NT2/D1 (cell line): Measurements from ENCODE around the gene TBC1D16.

ENCODE experiments used
- YY1 ChIP-seq: IDR thresholded peaks from 2 replicates; pipeline ENCODE4 v1.6.1; 2011; ENCODE audit not compliant: insufficient read length, insufficient read depth
- ZNF274 ChIP-seq: IDR thresholded peaks from 2 replicates; pipeline ENCODE4 v1.6.1; 2011; ENCODE audit warnings: mild to moderate bottlenecking, low read depth, low read length

DNA sequence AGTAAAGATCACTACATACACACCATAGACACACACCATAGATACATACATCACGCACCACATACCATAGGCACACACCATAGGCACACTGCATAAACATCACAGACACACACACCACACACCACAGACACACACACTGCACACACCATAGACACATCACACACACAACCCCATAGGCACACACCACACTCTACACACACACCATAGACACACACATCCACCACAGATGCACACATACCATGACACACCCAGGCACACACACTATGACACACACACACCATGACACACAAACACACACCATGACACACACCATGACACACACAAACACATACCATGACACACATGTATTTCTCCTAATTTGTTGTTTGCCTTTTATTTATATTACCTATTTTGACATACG lies 14.1 kb downstream of the TBC1D16 start:
- TF ChIP-seq YY1 (no peak), ZNF274 (no peak)
